IMR-90 (cell line): ENCODE data around the gene ZNF425. TPM values are rescaled to one million over a fixed set of nuclear protein-coding genes. Genes with fewer than 3 reads are reported as not detected.

Experiments
- ATAC-seq: fragments of 200-7000 bp; cut with Tn5 transposase; 2 replicates; pipeline ENCODE4 v1.9.1; 2020; ENCODE audit warnings: low read depth, mild to moderate bottlenecking, moderate library complexity
- BruUV-seq: library from RNA; stranded (reverse); fragments of 400-500 nt; replicated peaks from 2 replicates; lab custom pipeline; 2021; lab: Mats Ljungman, UMichigan
- CTCF ChIA-PET: fragments of 300-600 bp; formaldehyde crosslinking; extraction: SDS; loops from one replicate; lab custom pipeline; 2021; ENCODE audit warnings: antibody characterized with exemption; lab: Yijun Ruan, JAX
- POLR2A ChIA-PET: fragments of 300-600 bp; sonication (Branson Sonifier 250); formaldehyde crosslinking; loops from one replicate; lab custom pipeline; 2022; ENCODE audit warnings: antibody characterized with exemption; ENCODE audit not compliant: unreplicated experiment; lab: Charles Lee
- DNase-seq: peaks from one replicate; pipeline ENCODE4 v3.0.0; 2013
- H2AFZ ChIP-seq: replicated peaks from 2 replicates; pipeline ENCODE3; 2013; ENCODE audit warnings: low read length, mild to moderate bottlenecking; ENCODE audit not compliant: poor library complexity
- H2AK5ac ChIP-seq: 2 replicates; pipeline ENCODE4 v1.6.1; 2013; ENCODE audit warnings: low read depth, low read length, inconsistent platforms
- H2AK9ac ChIP-seq: replicated peaks from 2 replicates; pipeline ENCODE3; 2013; ENCODE audit warnings: mild to moderate bottlenecking, low read depth, low read length, moderate library complexity; ENCODE audit not compliant: poor library complexity
- H2BK120ac ChIP-seq: 2 replicates; pipeline ENCODE4 v1.6.1; 2013; ENCODE audit warnings: low read depth, low read length, inconsistent platforms
- H2BK15ac ChIP-seq: 3 replicates; pipeline ENCODE4 v1.6.1; 2013; ENCODE audit warnings: low read depth, low read length, inconsistent platforms
- H2BK20ac ChIP-seq: 2 replicates; pipeline ENCODE4 v1.6.1; 2013; ENCODE audit warnings: low read depth, mild to moderate bottlenecking, inconsistent platforms, low read length, moderate library complexity
- H2BK5ac ChIP-seq: 2 replicates; pipeline ENCODE4 v1.6.1; 2013; ENCODE audit warnings: mild to moderate bottlenecking, low read depth, low read length, inconsistent platforms; ENCODE audit not compliant: poor library complexity, severe bottlenecking
- H3K14ac ChIP-seq: replicated peaks from 2 replicates; pipeline ENCODE4 v1.6.1; 2013; ENCODE audit warnings: low read depth, low read length, inconsistent platforms
- H3K18ac ChIP-seq: 2 replicates; pipeline ENCODE4 v1.6.1; 2013; ENCODE audit warnings: low read depth, low read length, control low read depth
- H3K23ac ChIP-seq: 2 replicates; pipeline ENCODE4 v1.6.1; 2013; ENCODE audit warnings: low read depth, low read length, inconsistent platforms
- H3K27ac ChIP-seq: 2 replicates; pipeline ENCODE4 v1.5.1; 2013; ENCODE audit warnings: mild to moderate bottlenecking, control low read depth, low read length; ENCODE audit not compliant: insufficient read depth
- H3K27me3 ChIP-seq: 2 replicates; pipeline ENCODE4 v1.6.1; 2013; ENCODE audit warnings: low read length; ENCODE audit not compliant: control insufficient read depth, insufficient read depth
- H3K36me3 ChIP-seq: 2 replicates; pipeline ENCODE4 v1.6.1; 2013; ENCODE audit warnings: low read length, mixed read lengths; ENCODE audit not compliant: control insufficient read depth, insufficient read depth
- H3K4ac ChIP-seq: 2 replicates; pipeline ENCODE4 v1.6.1; 2013; ENCODE audit warnings: low read depth, low read length, inconsistent platforms
- H3K4me1 ChIP-seq: 2 replicates; pipeline ENCODE4 v1.6.1; 2013; ENCODE audit warnings: low read length, mixed read lengths; ENCODE audit not compliant: control insufficient read depth, insufficient read depth
- H3K4me2 ChIP-seq: 2 replicates; pipeline ENCODE4 v1.6.1; 2013; ENCODE audit warnings: low read depth, mild to moderate bottlenecking, control low read depth, low read length, moderate library complexity
- H3K4me3 ChIP-seq: 2 replicates; pipeline ENCODE4 v1.5.1; 2013; ENCODE audit warnings: low read depth, mild to moderate bottlenecking, control low read depth, low read length, moderate library complexity; ENCODE audit not compliant: insufficient read depth
- H3K56ac ChIP-seq: 2 replicates; pipeline ENCODE4 v1.6.1; 2013; ENCODE audit warnings: low read length, inconsistent platforms; ENCODE audit not compliant: insufficient read depth; ENCODE audit errors: extremely low read depth
- H3K79me1 ChIP-seq, 2 experiments: 2 replicates each; pipeline ENCODE4 v1.6.1; 2013; ENCODE audit warnings: low read length in 2 of 2, inconsistent platforms in 1 of 2, low read depth in 1 of 2
- H3K9ac ChIP-seq: 2 replicates; pipeline ENCODE4 v1.6.1; 2013; ENCODE audit warnings: low read depth, low read length, control low read depth
- H3K9me1 ChIP-seq: 2 replicates; pipeline ENCODE4 v1.6.1; 2013; ENCODE audit warnings: low read length, inconsistent platforms; ENCODE audit not compliant: insufficient read depth
- H3K9me3 ChIP-seq: 2 replicates; pipeline ENCODE4 v1.6.1; 2013; ENCODE audit warnings: low read length; ENCODE audit not compliant: control insufficient read depth, insufficient read depth
- H4K20me1 ChIP-seq: 2 replicates; pipeline ENCODE4 v1.6.1; 2013; ENCODE audit warnings: low read length, inconsistent platforms; ENCODE audit not compliant: insufficient read depth
- H4K5ac ChIP-seq: 2 replicates; pipeline ENCODE4 v1.6.1; 2013; ENCODE audit warnings: mild to moderate bottlenecking, low read depth, low read length, control low read depth
- H4K8ac ChIP-seq, 2 experiments: 2 replicates each; pipeline ENCODE4 v1.6.1; 2013; ENCODE audit warnings: low read depth in 2 of 2, low read length in 2 of 2, control low read depth in 1 of 2, inconsistent platforms in 1 of 2
- H4K91ac ChIP-seq: 2 replicates; pipeline ENCODE4 v1.6.1; 2013; ENCODE audit warnings: low read depth, low read length, inconsistent platforms; ENCODE audit not compliant: insufficient read depth
- CEBPB ChIP-seq: IDR thresholded peaks from 2 replicates; pipeline ENCODE4 v1.6.1; 2012; ENCODE audit warnings: low read depth, low read length, improper control_type of control experiment
- MAZ ChIP-seq: IDR thresholded peaks from 2 replicates; pipeline ENCODE4 v1.6.1; 2012; ENCODE audit warnings: low read depth, mild to moderate bottlenecking, low read length, improper control_type of control experiment, moderate library complexity, borderline replicate concordance
- whole genome bisulfite sequencing, 2 experiments: methylation state at CpG; one replicate each; pipeline versions ENCODE4 v1.1.5 to v1.1.7; 2013; ENCODE audit warnings: missing lambda C conversion rate in 2 of 2; ENCODE audit not compliant: insufficient read length in 1 of 2; ENCODE audit errors: extremely low coverage in 2 of 2; 5-methylcytosine and 5-hydroxymethylcytosine counted together
- dilution Hi-C: fragments of 300-500 bp; cut with HindIII; formaldehyde crosslinking; loops from one replicate; pipeline ENCODE4 v1.14.3; 2018; ENCODE audit warnings: low sequenced_read_pairs; ENCODE audit not compliant: unreplicated experiment
- in situ Hi-C: fragments of 300-500 bp; cut with MboI; formaldehyde crosslinking; loops from 3 replicates; pipeline ENCODE4 v1.14.3; 2019; ENCODE audit warnings: low sequenced_read_pairs, inconsistent platforms, mixed read lengths
- intact Hi-C: fragments of 100-400 bp; cut with micrococcal nuclease; formaldehyde crosslinking; loops from 2 replicates; pipeline ENCODE4 v1.10.0; 2022
- polyA plus RNA-seq, 3 experiments: library from polyadenylated mRNA; depleted of rRNA; stranded (reverse); fragments of >200 nt; gene quantifications; 2 replicates each; pipeline ENCODE4 v1.2.3, GENCODE V29; 2012; ENCODE audit warnings: low replicate concordance in 1 of 3
- total RNA-seq: library from RNA; depleted of rRNA; stranded (reverse); fragments of >200 nt; gene quantifications from 2 replicates; pipeline ENCODE4 v1.2.3, GENCODE V29; 2012

Gene ZNF425
- total and polyA plus RNA-seq, 2 of the 4 experiments (the other 2 are of a cell fraction) = 1.2 to 2.3 TPM

DNA sequence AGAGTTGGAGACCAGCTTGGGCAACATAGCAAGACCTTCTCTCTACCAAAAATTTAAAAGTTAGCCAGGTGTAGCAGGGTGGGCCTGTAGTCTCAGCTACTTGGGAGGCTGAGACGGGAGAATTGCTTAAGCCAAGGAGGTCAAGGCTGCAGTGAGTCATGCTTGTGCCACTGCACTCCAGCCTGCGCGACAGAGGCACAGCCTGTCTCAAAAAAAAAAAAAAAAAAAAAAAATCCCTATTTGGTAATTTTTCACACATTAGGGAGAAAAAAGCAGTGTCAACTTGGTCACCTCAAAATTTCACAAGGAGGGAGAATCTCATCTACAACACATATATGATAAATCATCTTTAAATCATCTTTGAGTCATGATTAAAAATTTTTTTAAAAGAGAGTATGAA, 14.7 kb upstream of the ZNF425 start:
- intact Hi-C loops = no loop called here
- no peak overlapping the region for H2AK5ac ChIP-seq
- no peak overlapping the region for H2BK120ac ChIP-seq
- H3K4ac ChIP-seq = no peak overlapping the region
- no peaks in the 10 kb centered on the region for H3K27me3 ChIP-seq
- peak; percentile 22 for DNase-seq
- peak; percentile 56; the same call in 1 of the 2 replicates for ATAC-seq
- BruUV-seq = no TSS peak
- dilution Hi-C loops = no loop called here
- H3K14ac ChIP-seq = no peak overlapping the region
- ChIA-PET CTCF (no interaction called here), POLR2A (no interaction called here)
- H3K4me1 ChIP-seq = no peaks in the 10 kb centered on the region
- no peak overlapping the region for H4K5ac ChIP-seq
- H3K4me3 ChIP-seq = no peak overlapping the region
- H3K36me3 ChIP-seq = 0 out of 2 replicates have a peak, but pooled peaks cover 1% of the 10 kb centered on the region
- H3K27ac ChIP-seq = no peak overlapping the region
- H2BK15ac ChIP-seq = no peak overlapping the region
- 0 out of 2 replicates have a peak, but pooled peaks cover 4% of the 10 kb centered on the region for H3K9me1 ChIP-seq
- no peaks in the 10 kb centered on the region for H4K20me1 ChIP-seq
- H2BK20ac ChIP-seq = no peak overlapping the region
- TF ChIP-seq CEBPB (0 out of 2 replicates have a peak, but pooled peaks have one; percentile 38), MAZ (no peak)
- no peak overlapping the region for H4K91ac ChIP-seq
- no peak overlapping the region for H2BK5ac ChIP-seq
- no peak overlapping the region for H3K23ac ChIP-seq
- no peak overlapping the region for H2AK9ac ChIP-seq
- no peak overlapping the region for H3K18ac ChIP-seq
- no peaks in the 10 kb centered on the region for H3K9me3 ChIP-seq
- WGBS, 2 experiments = no CpG with 5 or more reads among the region's 3 CpGs
- no peaks in the 10 kb centered on the region for H3K79me1 ChIP-seq
- no peak overlapping the region for H3K56ac ChIP-seq
- H3K4me2 ChIP-seq = no peak overlapping the region
- no peak overlapping the region for H3K9ac ChIP-seq
- no peak overlapping the region for H4K8ac ChIP-seq
- no peak overlapping the region for H2AFZ ChIP-seq
- in situ Hi-C loops = no loop called here
